Memory B cell (primary cell): ENCODE measurements around the gene MXRA7.
A peak's percentile ranks its signal among the peaks of the same experiment; 100 is the strongest.
"Not testable (repeated sequence)": the region's sequence is repeated elsewhere in the genome, so short reads cannot be mapped to it uniquely, and the experiment has no call there.

Experiments used
- ATAC-seq: fragments of 150-1000 bp; cut with Tn5 transposase; 2 replicates; pipeline ENCODE4 v1.10.0; 2021; ENCODE audit warnings: low read depth, mild to moderate bottlenecking, moderate library complexity
- DNase-seq, 2 donors: peaks; one replicate each; pipeline ENCODE4 v3.0.0; 2022; ENCODE audit warnings: low spot score in 2 of 2
- H3K27ac Mint-ChIP-seq: one replicate; pipeline ENCODE4 v1.8.0; 2022; ENCODE audit warnings: mild to moderate bottlenecking, moderate library complexity, mixed read lengths
- H3K27me3 Mint-ChIP-seq: one replicate; pipeline ENCODE4 v1.8.0; 2022; ENCODE audit warnings: mixed read lengths
- H3K36me3 Mint-ChIP-seq: one replicate; pipeline ENCODE4 v1.8.0; 2022; ENCODE audit warnings: mild to moderate bottlenecking, mixed read lengths
- H3K4me1 Mint-ChIP-seq: one replicate; pipeline ENCODE4 v1.8.0; 2022; ENCODE audit warnings: mixed read lengths
- H3K4me3 Mint-ChIP-seq: one replicate; pipeline ENCODE4 v1.8.0; 2022; ENCODE audit warnings: mild to moderate bottlenecking, moderate library complexity, mixed read lengths
- H3K9me3 Mint-ChIP-seq: one replicate; pipeline ENCODE4 v1.8.0; 2022; ENCODE audit warnings: mixed read lengths

The MXRA7 gene

DNA sequence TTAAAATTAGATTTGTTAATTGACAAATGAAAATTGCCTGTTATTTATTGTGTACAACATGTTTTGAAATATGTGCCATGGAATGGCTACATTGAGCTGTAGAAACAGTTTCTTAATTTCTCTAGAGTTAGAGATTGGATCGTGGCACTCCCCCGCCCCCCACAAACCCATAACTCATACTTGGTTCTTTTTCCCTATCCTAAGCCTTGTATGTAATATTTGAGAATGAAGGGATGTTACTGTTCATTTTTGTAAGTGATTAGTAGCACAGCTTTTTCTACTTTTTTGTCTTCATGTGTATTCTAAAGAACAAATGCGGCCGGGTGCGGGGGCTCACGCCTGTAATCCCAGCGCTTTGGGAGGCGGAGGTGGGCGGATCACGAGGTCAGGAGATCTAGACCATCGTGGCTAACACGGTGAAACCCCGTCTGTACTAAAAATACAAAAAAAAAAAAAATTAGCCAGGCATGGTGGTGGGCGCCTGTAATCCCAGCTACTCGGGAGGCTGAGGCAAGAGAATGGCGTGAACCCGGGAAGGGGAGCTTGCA, 28.9 kb upstream of the MXRA7 start:
- H3K4me1 Mint-ChIP-seq: peaks cover 25% of the 10 kb centered on the region
- not testable (repeated sequence) for DNase-seq, H3K9me3 Mint-ChIP-seq, H3K27me3 Mint-ChIP-seq, H3K27ac Mint-ChIP-seq, H3K4me3 Mint-ChIP-seq, ATAC-seq
- peaks cover 20% of the 10 kb centered on the region for H3K36me3 Mint-ChIP-seq

GRCh38 chr17:76738468-76738850, 27.7 kb upstream of the MXRA7 start:
- Mint-ChIP-seq H3K4me3 (peak overlapping the region; percentile 98), H3K4me1 (peaks cover 34% of the 10 kb centered on the region), H3K27me3 (no peaks in the 10 kb centered on the region), H3K9me3 (no peaks in the 10 kb centered on the region), H3K36me3 (peaks cover 26% of the 10 kb centered on the region), H3K27ac (peak overlapping the region; percentile 99)
- ATAC-seq (no peak), DNase-seq (no peak)

GRCh38 chr17:76737676-76738467, 27.1 kb upstream of the MXRA7 start, which contains the start of gene MFSD11:
Gene MFSD11 (plus strand): TSS chr17:76738119. CDS start chr17:76738353, 234 bp downstream.
- Mint-ChIP-seq H3K9me3 (no peaks in the 10 kb centered on the region), H3K4me1 (peaks cover 36% of the 10 kb centered on the region), H3K36me3 (peaks cover 28% of the 10 kb centered on the region), H3K27ac (peak within 1 kb of the TSS; percentile 99), H3K4me3 (peak within 1 kb of the TSS; percentile 98), H3K27me3 (no peaks in the 10 kb centered on the region)
- peak; percentile 91 to 95 for DNase-seq
- peak; percentile 69 for ATAC-seq

DNA sequence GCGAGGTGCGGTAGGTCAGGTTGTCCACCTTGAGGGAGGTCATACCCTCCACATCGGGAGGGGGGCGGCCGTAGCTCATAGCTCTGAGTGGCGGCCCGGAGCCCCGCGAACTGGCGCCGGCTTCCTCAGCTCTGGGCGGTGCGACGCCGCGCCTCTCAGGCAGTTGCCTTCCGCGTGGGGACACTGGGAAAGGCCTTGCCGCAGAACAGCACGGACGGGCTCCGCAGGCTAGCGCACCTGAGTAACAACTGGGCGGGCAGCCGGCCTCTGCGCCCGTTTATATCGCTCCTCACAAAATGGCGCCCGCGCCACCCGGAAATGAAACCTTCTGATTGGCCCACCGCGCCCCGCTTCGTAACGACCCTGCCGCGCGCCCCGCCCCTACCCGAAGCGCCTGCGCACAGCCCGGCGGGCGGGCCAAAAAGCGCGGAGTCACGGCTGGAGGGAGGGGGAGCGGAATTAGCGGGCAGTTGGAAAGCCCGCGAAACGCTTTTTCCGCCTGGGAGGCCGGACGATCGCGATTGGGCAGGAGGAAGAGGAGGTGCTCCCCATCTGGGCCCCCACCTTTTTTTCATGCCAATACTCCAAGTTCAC, 26.4 kb upstream of the MXRA7 start, which contains the start of gene SRSF2:
Gene SRSF2 (minus strand): TSS at position 250 of the 594 bp plus-strand sequence. CDS start 171 bp downstream, at position 79.
- Mint-ChIP-seq H3K27ac (peak within 1 kb of the TSS; percentile 99), H3K4me3 (peak within 1 kb of the TSS; percentile 98), H3K4me1 (peaks cover 36% of the 10 kb centered on the region), H3K27me3 (no peaks in the 10 kb centered on the region), H3K9me3 (no peaks in the 10 kb centered on the region), H3K36me3 (peaks cover 27% of the 10 kb centered on the region)
- peak; percentile 66 for ATAC-seq
- DNase-seq: peak; percentile 96 to 99

GRCh38 chr17:76736349-76737081, 25.8 kb upstream of the MXRA7 start:
- peak overlapping the region; percentile 98 for H3K4me3 Mint-ChIP-seq
- peak overlapping the region; percentile 99 for H3K27ac Mint-ChIP-seq
- no peaks in the 10 kb centered on the region for H3K9me3 Mint-ChIP-seq
- H3K27me3 Mint-ChIP-seq: no peaks in the 10 kb centered on the region
- peaks cover 36% of the 10 kb centered on the region for H3K4me1 Mint-ChIP-seq
- DNase-seq (peak; percentile 59 to 65), ATAC-seq (peak; percentile 15)
- peaks cover 23% of the 10 kb centered on the region for H3K36me3 Mint-ChIP-seq

DNA sequence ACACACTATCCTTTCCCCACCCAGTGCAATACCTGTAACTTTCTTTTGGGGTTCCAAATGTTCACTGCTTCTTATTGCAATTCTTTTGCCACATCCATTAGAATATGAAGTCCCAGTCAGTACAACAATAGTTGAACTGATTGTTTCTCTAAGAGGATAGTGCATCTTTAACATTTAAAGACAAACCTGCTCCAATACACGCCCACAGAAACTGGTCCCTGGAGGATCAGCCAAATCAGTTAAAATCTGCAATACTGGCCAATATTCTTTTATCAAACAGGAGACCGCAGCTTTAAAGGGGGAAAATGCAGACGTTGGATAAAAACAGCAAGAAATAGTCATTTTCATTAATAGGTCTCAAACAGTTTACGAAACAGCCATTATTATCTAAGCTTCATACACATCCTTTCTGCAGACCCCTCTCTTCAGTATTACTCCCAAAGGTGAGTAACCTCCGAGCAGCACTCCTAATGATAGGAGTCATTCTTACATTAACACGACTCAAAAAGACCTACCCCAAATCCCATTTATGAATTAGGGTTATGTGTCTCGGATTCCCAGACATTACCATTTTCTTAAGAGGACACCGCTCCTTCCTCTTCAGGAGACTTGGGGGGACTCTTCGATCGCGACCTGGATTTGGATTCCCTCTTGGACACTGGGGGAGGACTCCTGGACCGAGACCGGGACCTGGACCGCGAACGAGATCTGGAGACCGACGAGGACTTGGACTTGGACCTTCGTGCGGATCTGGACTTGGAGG, 25.0 kb upstream of the MXRA7 start:
- ATAC-seq: no peak
- H3K27ac Mint-ChIP-seq: peak overlapping the region; percentile 99
- peak overlapping the region; percentile 93 for H3K4me3 Mint-ChIP-seq
- DNase-seq: no peak
- peaks cover 23% of the 10 kb centered on the region for H3K36me3 Mint-ChIP-seq
- H3K4me1 Mint-ChIP-seq: peaks cover 33% of the 10 kb centered on the region
- no peaks in the 10 kb centered on the region for H3K27me3 Mint-ChIP-seq
- H3K9me3 Mint-ChIP-seq: no peaks in the 10 kb centered on the region

DNA sequence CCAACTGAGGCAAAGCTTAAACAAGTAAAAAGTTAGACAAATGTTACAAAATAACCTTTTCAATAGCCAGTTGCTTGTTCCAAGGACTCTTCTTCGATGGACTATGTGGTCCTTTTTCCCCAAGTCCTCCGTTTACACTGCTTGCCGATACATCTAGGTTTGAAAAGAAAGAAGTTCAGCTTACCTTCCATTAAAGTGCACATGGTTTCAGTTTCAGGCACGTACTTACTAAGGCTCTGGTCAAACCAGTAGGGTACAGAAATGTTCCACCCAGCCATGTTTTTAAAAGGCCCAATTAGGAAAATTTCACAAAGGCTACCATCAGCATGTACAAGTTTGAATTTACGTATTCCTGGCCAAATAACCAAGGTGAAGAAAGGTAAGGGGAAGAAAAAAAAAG, 24.2 kb upstream of the MXRA7 start:
- no peak for ATAC-seq
- Mint-ChIP-seq H3K4me1 (peaks cover 33% of the 10 kb centered on the region), H3K27ac (peak overlapping the region; percentile 99), H3K4me3 (peak overlapping the region; percentile 89), H3K36me3 (peaks cover 23% of the 10 kb centered on the region), H3K27me3 (no peaks in the 10 kb centered on the region), H3K9me3 (no peaks in the 10 kb centered on the region)
- DNase-seq: no peak

DNA sequence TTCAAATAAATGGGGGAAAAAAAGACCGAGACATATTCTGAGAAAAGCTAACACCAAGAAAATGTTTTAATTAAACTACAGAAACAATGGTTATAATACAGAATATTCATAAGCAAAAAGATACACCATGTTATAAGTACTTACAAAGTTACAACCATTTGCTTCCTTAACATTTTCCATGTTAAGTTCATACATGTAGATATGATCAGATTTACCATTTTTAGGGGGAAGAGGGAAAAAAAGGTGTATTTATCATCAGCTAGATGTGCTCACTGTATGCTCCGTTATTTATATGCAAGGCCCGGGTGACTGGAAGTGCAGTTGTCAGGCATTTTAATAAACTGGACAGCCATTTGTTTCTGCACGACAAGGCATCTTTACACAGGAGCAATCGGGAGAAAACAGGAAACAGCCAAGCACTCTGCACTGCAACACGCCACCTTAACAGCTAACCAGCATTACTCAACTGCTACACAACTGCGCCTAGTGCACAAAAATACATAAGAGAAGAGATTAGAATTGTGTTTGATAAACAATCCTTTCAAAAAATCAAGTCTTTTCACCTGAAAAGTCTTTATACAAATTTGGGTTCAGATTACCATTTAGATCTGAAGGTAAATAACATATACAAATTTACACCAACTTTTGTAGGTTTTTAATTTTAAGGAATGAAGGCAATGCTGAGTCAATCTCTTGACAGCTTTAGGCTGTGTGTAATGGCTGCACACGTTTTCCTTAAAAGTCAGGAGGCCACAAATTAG, 23.5 kb upstream of the MXRA7 start:
- Mint-ChIP-seq H3K36me3 (peaks cover 24% of the 10 kb centered on the region), H3K27ac (peak overlapping the region; percentile 99), H3K27me3 (no peaks in the 10 kb centered on the region), H3K4me1 (peaks cover 31% of the 10 kb centered on the region), H3K4me3 (peak overlapping the region; percentile 89), H3K9me3 (no peaks in the 10 kb centered on the region)
- DNase-seq (no peak), ATAC-seq (no peak)

GRCh38 chr17:76733618-76733957, 22.8 kb upstream of the MXRA7 start:
- Mint-ChIP-seq H3K36me3 (peaks cover 25% of the 10 kb centered on the region), H3K4me1 (peaks cover 26% of the 10 kb centered on the region)
- ATAC-seq: no peak

DNA sequence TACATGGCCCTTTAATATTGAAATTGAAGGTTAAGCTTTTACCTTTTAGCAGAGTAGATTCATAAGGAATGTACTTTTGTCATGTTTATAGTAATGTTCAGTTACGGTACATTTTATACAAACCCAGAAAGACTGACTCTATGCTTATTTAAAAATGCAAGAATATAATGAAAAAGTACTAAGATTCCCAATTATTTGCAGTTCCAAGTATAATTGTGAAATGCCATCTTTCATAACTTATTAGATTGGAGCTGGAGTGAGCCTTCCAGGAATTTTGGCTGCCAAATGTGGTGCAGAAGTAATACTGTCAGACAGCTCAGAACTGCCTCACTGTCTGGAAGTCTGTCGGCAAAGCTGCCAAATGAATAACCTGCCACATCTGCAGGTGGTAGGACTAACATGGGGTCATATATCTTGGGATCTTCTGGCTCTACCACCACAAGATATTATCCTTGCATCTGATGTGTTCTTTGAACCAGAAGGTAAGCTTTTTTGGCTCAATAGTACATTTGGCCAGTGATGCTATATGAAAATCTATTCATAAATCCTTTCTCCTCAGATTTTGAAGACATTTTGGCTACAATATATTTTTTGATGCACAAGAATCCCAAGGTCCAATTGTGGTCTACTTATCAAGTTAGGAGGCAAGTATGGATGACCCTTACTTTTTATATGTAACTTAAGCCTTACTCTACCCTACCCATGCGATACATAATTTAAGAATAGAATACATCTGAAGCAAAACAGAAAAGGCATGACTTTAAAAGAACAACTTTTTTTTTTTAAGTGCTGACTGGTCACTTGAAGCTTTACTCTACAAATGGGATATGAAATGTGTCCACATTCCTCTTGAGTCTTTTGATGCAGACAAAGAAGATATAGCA, 22.2 kb upstream of the MXRA7 start:
- ATAC-seq (no peak), DNase-seq (no peak)
- Mint-ChIP-seq H3K36me3 (peaks cover 25% of the 10 kb centered on the region), H3K4me3 (peak overlapping the region; percentile 77), H3K27me3 (no peaks in the 10 kb centered on the region), H3K27ac (peak overlapping the region; percentile 99), H3K9me3 (no peaks in the 10 kb centered on the region), H3K4me1 (peaks cover 22% of the 10 kb centered on the region)

More at GRCh38 chr17:76733618-76733957, 22.8 kb upstream of the MXRA7 start:
- DNase-seq: no peak
- Mint-ChIP-seq H3K27me3 (no peaks in the 10 kb centered on the region), H3K27ac (peak overlapping the region; percentile 99), H3K9me3 (no peaks in the 10 kb centered on the region), H3K4me3 (peak overlapping the region; percentile 77)

GRCh38 chr17:76731800-76732733, 21.3 kb upstream of the MXRA7 start:
- H3K4me1 Mint-ChIP-seq: peaks cover 28% of the 10 kb centered on the region
- H3K27me3 Mint-ChIP-seq, ATAC-seq, H3K4me3 Mint-ChIP-seq, DNase-seq, H3K9me3 Mint-ChIP-seq: not testable (repeated sequence)
- H3K27ac Mint-ChIP-seq: peak overlapping the region; percentile 58
- peaks cover 25% of the 10 kb centered on the region for H3K36me3 Mint-ChIP-seq
